GM06990 (cell line): ENCODE data around the gene KATNAL1.

Experiments
- DNase-seq: peaks from one replicate; pipeline ENCODE4 v3.0.0-alpha.2; 2011; ENCODE audit not compliant: insufficient read length; ENCODE audit errors: extremely low read depth
- H3K27me3 ChIP-seq: replicated peaks from 2 replicates; pipeline ENCODE4 v1.6.0; 2011; ENCODE audit warnings: low read length; ENCODE audit not compliant: control insufficient read depth, insufficient read depth
- H3K36me3 ChIP-seq: 2 replicates; pipeline ENCODE4 v1.5.1; 2011; ENCODE audit warnings: low read length; ENCODE audit not compliant: control insufficient read depth, insufficient read depth
- H3K4me3 ChIP-seq: replicated peaks from 2 replicates; pipeline ENCODE4 v1.5.1; 2011; ENCODE audit warnings: low read depth, mild to moderate bottlenecking, control low read depth, low read length
- TF ChIP-seq, protein P1 (sequence below): IDR thresholded peaks from 2 replicates; pipeline ENCODE4 v1.5.1; 2011; ENCODE audit warnings: low read length, control low read depth, mild to moderate bottlenecking, inconsistent platforms; ENCODE audit not compliant: insufficient read depth, poor library complexity, severe bottlenecking

The KATNAL1 gene

DNA sequence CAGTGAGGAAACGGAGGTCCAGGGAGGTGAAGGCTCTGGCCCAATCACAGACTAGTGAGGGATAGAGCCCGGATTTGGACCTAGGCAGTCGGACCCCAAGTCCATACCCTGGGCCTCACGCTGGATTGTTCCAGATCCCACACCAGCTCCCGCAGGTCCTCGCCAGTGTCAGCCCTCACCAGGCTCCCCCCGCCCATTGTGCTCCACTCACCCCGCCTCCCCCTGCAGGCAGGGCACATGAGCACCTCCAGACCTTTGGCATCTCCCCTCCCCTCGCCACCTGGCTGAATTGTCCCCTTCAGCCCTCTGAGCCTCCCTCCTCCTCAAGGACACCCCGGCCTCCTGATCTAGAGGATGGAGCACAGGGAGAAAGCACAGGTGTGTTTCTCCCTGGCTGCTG is 152.4 kb downstream of the KATNAL1 start:
- Histone ChIP-seq H3K27me3 (no peaks in the 10 kb centered on the region), H3K4me3 (no peak overlapping the region), H3K36me3 (no peaks in the 10 kb centered on the region)
- TF ChIP-seq, protein P1, sequence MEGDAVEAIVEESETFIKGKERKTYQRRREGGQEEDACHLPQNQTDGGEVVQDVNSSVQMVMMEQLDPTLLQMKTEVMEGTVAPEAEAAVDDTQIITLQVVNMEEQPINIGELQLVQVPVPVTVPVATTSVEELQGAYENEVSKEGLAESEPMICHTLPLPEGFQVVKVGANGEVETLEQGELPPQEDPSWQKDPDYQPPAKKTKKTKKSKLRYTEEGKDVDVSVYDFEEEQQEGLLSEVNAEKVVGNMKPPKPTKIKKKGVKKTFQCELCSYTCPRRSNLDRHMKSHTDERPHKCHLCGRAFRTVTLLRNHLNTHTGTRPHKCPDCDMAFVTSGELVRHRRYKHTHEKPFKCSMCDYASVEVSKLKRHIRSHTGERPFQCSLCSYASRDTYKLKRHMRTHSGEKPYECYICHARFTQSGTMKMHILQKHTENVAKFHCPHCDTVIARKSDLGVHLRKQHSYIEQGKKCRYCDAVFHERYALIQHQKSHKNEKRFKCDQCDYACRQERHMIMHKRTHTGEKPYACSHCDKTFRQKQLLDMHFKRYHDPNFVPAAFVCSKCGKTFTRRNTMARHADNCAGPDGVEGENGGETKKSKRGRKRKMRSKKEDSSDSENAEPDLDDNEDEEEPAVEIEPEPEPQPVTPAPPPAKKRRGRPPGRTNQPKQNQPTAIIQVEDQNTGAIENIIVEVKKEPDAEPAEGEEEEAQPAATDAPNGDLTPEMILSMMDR, result no peak
- no peak for DNase-seq

DNA sequence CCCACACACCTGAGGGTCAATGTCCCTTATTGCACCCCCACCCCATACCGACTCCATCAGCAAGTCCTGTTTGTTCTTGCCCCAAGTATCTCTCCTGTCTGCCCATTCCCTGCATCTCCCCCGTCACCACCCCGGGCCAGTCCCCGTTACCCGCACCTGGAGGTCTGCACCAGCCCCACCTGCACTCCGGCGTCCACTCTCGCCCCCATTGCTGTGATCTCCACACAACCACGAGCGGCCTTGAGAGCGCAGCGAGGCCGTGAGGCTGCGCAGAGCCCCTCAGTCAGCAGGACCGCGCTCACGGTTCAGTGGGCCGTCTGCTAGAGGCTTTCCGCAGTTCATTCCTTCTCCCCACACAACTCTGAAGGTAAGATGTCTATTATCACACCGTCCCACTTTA is 152.8 kb downstream of the KATNAL1 start:
- Histone ChIP-seq H3K36me3 (no peaks in the 10 kb centered on the region), H3K27me3 (no peaks in the 10 kb centered on the region), H3K4me3 (no peak overlapping the region)
- no peak for DNase-seq
- TF ChIP-seq, protein P1, result no peak

DNA sequence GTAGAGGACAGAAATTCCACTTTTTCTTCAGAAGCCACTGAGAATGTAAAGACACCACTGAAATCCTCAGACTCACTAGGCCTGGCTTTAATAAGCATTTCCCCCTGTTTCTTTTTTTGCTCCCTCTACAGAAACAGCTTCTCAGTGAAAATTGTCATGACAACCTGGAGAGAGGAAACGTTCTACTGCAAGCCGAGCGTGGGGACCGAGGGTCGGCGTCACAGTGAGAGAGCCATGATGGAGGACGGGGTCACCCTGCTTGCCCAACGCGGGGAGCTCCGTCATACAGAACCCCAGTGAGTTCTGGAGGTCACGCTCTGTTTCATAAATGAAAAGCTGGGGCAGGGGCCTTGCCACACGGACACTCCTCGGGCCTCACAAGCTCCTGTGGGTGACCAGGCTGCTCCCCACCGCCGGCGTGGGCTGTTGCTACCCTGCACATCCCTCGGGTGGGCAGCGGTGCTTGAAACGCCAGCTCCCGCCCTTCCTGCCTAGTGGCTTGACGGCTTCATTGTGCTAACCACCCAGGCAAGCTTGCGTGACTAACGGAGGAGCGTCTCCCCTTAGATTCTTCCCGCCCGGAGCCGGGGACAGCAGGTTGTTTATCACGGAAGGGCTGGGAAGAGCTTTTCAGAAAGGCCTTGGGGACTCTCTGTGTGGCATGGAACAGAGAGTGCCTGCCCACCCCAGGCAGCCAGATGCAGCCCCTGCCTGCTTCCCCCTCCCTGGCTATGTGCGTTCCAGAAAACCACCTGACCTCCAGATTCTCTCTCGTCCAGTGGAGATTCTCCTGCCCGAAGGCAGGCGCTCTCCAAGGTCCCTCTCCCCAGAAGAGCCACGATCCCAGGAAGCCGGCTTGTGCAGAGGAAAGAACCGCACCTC is 153.6 kb downstream of the KATNAL1 start:
- H3K27me3 ChIP-seq, result no peaks in the 10 kb centered on the region
- TF ChIP-seq, protein P1, result no peak
- no peaks in the 10 kb centered on the region for H3K36me3 ChIP-seq
- no peak for DNase-seq
- peak overlapping the region; percentile 9; the same call in 1 of the 2 replicates for H3K4me3 ChIP-seq
